DMS53 (cell line): Measurements from ENCODE around the gene BLOC1S2.
A peak's percentile ranks its signal among the peaks of the same experiment; 100 is the strongest.
"Not testable (repeated sequence)": the region's sequence is repeated elsewhere in the genome, so short reads cannot be mapped to it uniquely, and the experiment has no call there.

ENCODE experiments used
- DNase-seq: peaks from one replicate; lab custom pipeline; 2025; lab: John Stamatoyannopoulos, UW

Gene BLOC1S2

GRCh38 chr10:100286051-100287033 is at the start of gene BLOC1S2:
Gene BLOC1S2, minus strand, starts transcription at chr10:100286680. Its CDS starts 21 bp downstream, at chr10:100286659.
- DNase-seq, result peak; percentile 89

- DNase-seq, result no peak
Observed at GRCh38 chr10:100334762-100335161, 48.3 kb upstream of the BLOC1S2 start.

DNA sequence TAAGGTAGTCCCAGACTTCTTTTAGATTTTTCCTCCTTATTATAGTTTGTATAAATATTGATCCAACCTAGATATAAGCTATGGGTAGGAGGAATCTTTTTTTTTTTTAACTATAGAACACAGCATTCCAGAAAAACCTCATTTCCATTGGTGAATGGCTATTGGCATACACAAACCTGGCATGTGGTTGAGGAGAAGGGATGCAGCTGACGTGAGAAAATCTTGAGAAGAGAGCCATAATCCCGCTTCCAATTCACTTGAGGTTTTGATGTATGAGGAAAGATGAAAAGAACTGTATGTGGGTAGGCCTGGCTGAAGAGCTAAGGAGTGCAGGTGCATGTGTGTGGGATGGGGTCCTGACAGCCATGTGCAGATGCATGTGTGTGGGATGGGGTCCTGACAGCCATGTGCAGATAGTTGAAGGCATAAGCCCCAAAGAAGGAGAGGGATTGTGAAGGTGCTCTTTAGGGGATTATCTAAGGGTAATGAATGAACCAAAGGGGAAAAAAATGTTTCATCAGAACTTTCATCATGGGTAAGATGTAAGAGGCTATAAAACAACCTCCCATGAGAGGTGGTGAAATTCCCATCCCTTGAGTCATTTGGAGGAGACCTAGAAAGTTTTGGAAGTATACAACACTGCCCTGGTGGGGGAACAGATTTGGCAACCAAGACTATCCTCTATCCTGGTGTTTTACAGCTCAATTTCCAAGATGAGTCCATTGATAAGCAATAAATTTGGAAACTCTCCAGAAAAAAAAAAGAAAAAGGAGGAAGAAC is 47.4 kb upstream of the BLOC1S2 start:
- DNase-seq, result no peak

- DNase-seq, result no peak
Observed at GRCh38 chr10:100333106-100333505, 46.6 kb upstream of the BLOC1S2 start.

- no peak for DNase-seq
Observed at GRCh38 chr10:100330079-100330478, 43.6 kb upstream of the BLOC1S2 start, which contains the start of gene PKD2L1. Gene PKD2L1, minus strand, starts transcription at chr10:100330228. Its CDS starts 125 bp downstream, at chr10:100330103.

GRCh38 chr10:100328198-100328597 is 41.7 kb upstream of the BLOC1S2 start:
- DNase-seq, result no peak

GRCh38 chr10:100327718-100328009 is 41.2 kb upstream of the BLOC1S2 start:
- no peak for DNase-seq

GRCh38 chr10:100327007-100327717 is 40.7 kb upstream of the BLOC1S2 start:
- DNase-seq, result no peak

DNA sequence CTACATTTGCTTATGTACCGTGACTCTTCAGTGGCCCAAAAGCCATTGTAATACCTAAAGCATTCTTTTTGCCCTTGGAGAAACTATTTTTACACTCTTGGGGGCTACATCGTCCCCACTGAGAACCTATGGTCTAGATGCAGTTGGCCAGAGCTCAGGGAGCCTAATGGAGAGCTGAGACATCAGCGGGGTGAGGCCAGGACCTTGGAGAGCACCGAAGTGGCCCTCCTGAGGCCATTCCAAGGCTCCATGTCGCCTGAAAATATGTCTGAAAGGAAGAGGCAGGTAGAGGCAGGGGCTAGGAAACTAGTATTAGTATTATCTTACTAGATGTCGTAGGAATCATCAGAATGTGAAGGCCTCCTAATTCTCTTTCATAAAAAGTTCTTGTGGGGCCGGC is 38.7 kb upstream of the BLOC1S2 start:
- no peak for DNase-seq

DNA sequence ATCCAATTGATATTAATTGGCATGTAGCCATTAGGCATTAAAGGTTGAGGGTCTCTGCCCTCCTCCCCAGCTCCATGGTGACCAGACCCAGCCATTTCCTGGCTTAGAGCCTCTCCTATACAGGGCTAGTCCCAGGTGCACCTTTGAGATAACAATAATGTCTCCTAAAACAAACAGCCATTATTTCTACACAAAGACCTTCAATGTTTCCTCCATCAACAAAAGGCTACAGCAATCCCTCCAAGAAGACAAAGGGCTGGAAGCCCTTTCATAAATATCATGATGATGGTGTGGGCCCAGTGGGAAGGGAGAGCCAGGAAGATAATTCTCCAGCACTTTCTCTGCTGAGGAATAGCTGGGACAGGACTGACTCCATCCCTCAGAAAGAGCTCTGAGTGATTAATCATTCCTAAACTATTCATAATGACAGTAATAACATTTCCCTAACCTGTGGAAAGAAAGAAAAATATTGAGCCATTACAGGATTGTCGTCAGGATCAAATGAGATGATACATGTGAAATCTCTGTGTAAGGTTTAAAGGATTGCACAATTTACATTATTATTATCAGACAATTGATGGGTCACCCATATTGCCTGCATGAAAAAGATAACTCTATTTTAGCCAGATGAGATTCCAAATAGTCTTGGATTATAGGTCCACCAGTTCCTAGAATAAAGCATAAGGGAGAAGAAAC is 33.4 kb upstream of the BLOC1S2 start:
- DNase-seq, result peak; percentile 22

- no peak for DNase-seq
Observed at GRCh38 chr10:100318207-100318606, 31.7 kb upstream of the BLOC1S2 start.

DNA sequence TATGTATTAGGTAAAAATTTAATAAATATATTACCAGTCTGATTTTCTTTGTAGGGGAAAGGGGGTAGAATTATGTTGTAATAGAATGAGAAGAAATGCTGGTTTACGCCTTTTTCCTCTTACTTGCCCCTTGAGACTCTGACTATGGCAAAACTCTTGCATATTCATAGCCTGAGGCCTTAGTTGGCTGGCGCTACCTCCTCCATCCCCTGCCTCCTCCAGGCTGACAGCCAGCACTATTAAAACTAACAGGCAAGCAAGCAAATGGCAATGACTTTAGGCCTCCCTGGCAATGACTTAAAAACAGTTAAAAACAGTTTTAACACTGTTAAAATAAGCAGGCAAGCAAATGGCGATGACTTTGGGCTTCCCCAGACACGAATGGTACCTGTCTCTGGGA is 29.1 kb upstream of the BLOC1S2 start:
- DNase-seq, result no peak

GRCh38 chr10:100311298-100311697 is 24.8 kb upstream of the BLOC1S2 start:
- no peak for DNase-seq

DNA sequence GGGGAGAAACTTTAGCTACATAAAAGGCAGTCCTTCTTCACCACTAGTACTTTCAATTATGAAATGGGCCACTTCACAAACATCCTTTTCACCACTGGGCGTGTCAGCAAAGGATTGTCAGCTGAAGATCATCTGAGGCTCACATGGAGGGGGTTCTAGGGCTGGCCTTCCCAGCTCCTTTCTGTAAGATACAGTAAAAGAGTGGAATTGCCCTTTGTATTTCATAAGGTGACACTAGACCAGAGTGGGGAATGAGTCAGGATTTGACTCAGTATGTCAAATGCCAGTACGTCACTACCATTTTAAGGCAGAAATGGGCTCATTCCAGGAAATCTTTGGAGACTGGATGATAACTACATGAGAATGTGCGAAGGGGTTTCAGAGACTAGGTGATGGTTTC is 21.2 kb upstream of the BLOC1S2 start:
- DNase-seq, result no peak

DNA sequence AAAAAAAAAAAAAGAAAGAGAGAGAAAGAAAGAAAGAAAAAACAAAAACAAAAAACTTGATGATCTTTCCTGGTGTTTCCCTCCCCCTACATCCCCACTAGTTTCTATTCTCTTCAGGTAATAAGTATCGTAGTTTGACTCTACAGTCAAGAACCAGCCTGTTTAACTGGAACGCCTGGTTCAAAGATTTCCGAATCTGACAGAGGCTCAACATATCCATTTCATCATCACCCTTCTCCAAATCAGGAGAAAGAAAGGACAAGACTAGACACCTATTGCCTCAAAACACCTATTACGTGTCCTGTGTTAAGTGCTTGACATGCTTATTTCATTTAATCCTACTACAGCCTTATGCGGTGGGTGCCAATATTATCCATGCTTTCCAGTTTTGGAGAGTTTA is 20.4 kb upstream of the BLOC1S2 start:
- no peak for DNase-seq

- no peak for DNase-seq
Observed at GRCh38 chr10:100304414-100304813, 17.9 kb upstream of the BLOC1S2 start.

GRCh38 chr10:100303724-100304319 is 17.3 kb upstream of the BLOC1S2 start:
- peak; percentile 77 for DNase-seq

- DNase-seq, result peak; percentile 49
Observed at GRCh38 chr10:100301123-100301522, 14.6 kb upstream of the BLOC1S2 start.

- DNase-seq, result no peak
Observed at GRCh38 chr10:100297242-100297641, 10.8 kb upstream of the BLOC1S2 start.

- no peak for DNase-seq
Observed at GRCh38 chr10:100293066-100293465, 6.6 kb upstream of the BLOC1S2 start.

- DNase-seq, result not testable (repeated sequence)
Observed at GRCh38 chr10:100292300-100292699, 5.8 kb upstream of the BLOC1S2 start.
